GM21423 (cell line): ENCODE results near the gene LANCL2.

Source experiments
- ATAC-seq: cut with Tn5 transposase; IDR thresholded peaks from one replicate; pipeline ENCODE4 v1.9.1; 2021; ENCODE audit warnings: mild to moderate bottlenecking, moderate library complexity; ENCODE audit not compliant: unreplicated experiment

LANCL2 gene

DNA sequence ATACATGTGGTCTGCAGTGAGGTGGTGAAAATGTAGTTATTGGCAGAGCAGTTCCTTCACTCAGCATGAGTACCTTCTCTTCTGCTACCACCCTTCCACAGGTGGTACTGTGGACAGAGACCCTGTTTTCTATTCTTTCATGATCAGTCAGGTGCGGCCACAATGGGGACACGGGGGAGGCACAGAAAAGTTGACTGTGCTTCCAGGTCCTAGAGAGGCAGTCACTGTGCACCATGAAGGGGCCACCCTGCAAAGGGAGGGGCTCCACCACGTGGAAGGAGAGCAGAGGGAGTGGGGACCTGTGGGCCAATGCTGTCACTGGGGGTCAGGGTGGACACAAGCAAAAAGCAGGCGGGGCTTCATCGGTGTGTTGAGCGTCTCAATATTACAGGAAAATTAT lies 3.6 kb upstream of the LANCL2 start:
- ATAC-seq = no peak

GRCh38 chr7:55362927-55363326 lies 2.2 kb upstream of the LANCL2 start:
- no peak for ATAC-seq

- ATAC-seq = no peak
Measured at GRCh38 chr7:55363386-55364170, 1.6 kb upstream of the LANCL2 start.

DNA sequence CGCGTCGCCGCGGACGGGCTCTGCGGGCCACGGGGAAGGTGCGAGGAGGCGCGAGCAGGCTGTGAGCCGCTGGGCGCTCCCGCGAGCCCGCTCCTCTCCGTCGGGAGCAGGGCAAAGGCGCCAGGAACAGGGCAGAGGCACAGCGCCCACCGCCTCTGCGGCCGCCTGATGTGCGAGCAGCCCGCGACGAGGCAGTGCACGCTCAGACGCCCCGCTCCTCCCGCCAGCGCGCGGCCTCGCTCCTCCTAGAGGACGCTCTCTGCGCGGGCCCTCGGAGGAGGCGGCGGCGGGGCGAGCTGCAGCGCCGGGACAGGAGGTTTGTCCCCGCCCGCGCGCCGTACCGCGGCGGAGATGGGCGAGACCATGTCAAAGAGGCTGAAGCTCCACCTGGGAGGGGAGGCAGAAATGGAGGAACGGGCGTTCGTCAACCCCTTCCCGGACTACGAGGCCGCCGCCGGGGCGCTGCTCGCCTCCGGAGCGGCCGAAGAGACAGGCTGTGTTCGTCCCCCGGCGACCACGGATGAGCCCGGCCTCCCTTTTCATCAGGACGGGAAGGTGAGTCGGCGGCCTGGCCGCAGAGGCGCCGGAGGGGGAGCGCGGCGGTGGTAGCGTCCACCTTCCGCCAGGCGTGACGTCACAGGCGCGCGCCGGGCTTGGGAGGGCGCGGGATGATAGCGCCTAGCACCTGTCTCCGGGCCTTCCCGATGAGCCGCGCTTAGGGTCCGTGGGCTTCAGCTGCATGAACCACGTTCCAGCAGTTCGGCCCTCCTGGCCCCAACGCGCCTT lies 731 bp downstream of the LANCL2 start:
- peak; percentile 79 for ATAC-seq

GRCh38 chr7:55366461-55367070 lies 1.4 kb downstream of the LANCL2 start:
- peak; percentile 13 for ATAC-seq

DNA sequence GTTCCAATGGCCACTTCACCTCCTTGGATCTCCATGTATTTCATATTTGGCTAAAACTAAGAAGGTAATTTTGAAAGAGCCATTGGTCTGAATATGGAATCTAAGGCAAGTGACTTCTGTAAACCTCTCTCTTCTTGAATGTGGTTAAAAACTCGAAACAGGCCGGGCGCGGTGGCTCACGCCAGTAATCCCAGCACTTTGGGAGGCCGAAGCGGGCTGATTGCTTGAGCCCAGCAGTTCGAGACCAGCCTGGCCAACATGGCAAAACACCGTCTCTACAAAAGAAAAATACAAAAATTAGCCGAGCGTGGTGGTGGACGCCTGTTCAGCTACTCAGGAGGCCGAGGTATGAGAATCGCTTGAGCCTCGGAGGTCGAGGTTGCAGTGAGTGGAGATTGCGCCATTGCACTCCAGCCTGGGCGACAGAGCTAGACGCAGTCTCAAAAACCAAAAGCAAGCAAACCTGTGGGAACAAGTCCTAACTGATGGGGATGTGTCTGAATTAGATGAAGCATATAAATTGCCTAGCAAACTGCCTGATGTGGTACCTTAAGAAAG lies 2.2 kb downstream of the LANCL2 start:
- no peak for ATAC-seq

GRCh38 chr7:55369427-55370400 lies 4.6 kb downstream of the LANCL2 start:
- ATAC-seq = no peak

DNA sequence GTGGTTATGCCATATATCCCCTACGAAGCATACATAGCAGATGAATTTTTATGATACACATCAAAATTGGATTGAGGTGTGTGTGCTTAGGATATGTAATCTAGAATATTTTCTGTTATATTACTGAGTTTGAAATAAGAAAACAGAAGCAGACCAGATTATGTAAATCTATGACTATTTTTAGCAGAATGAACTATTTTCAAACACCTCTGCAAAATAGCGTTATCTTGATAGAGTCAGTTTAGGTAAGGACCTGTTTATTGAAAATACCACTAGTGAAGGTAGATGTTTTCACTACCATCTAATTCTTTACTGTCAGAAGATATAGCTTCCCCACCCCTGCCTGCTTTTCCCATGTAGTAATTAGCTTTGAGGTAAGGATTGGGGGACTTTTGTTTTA lies 9.1 kb downstream of the LANCL2 start:
- no peak for ATAC-seq

GRCh38 chr7:55375237-55375636 lies 10.1 kb downstream of the LANCL2 start:
- ATAC-seq = no peak

DNA sequence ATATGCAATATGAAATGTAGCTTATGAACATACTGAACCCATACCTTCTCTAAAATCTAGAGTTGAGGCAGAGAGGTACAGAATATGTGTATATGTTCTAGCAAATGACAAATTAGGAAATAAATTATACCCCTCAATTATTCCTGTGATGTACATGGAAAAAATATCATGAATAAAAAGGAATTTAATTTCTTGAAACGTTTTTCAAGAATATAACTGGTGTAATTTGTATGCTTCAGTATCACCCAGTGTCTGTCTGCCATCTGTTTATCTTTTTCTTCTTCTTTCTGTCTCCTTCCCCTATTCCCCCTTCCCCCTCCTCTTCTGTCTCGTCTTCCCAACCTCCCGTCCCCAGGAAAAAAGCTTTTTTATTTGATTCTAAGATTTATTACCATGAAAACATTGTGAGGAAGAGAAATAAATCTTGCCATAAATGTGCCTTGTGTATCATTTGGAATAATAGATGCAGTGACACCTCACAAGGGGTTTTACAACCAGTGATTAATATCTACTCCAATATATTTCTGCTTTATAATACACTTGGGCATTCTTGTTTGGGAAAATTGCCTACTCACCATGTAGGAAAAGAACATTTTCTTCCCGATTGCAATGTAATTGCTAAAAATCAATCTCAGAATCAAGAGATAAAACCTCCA lies 12.2 kb downstream of the LANCL2 start:
- no peak for ATAC-seq

- ATAC-seq = no peak
Measured at GRCh38 chr7:55379285-55379684, 14.1 kb downstream of the LANCL2 start.

- ATAC-seq = no peak
Measured at GRCh38 chr7:55381189-55381588, 16.1 kb downstream of the LANCL2 start.

- no peak for ATAC-seq
Measured at GRCh38 chr7:55381696-55382095, 16.6 kb downstream of the LANCL2 start.

DNA sequence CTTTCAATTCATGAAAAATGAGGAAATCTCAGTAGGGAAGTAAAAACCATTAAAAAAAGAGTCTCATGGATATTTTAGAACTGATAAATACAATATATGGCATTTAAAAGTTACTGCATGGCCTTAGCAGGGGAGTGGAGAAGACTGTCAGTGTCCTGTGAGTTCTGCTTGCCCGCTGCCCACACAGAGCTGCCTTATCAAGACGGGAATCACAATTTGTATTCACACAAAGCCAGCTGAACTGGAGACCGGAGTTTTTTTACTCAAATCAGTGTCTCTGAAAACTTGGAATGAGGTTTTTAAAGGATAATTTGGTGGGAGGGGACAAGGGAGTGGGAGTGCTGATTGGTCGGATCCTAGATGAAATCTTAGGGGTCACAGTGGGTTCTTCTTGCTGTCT lies 17.1 kb downstream of the LANCL2 start:
- ATAC-seq = no peak

GRCh38 chr7:55386541-55386940 lies 21.4 kb downstream of the LANCL2 start:
- no peak for ATAC-seq

GRCh38 chr7:55387062-55387965 lies 22.2 kb downstream of the LANCL2 start:
- ATAC-seq = no peak

DNA sequence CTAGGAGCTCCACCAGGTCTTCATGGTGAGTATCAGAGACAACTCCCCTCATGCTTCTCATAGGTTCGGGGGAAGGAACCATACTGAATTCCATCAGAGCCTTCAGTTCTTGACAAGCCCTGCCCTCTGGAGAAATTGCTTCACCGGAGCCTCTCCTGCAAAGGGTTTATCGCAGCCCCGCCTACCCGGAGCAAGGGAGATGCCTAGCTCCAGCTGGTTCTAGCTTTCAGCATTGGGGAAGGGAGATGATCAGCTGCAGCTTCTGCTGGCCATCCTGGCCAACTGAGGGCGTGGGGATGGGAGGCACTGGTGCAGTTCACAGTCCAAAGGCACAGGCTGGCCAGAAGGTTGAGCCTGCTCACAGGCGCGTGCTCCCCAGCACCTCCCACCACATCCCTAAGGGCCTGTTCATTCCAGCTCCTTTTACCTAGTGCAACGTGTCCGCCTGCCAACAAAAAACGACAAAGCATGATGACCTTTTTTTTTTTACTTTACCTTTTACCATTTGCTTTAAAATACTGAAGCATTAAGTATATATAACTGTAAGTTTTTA lies 31.2 kb downstream of the LANCL2 start:
- ATAC-seq = no peak

GRCh38 chr7:55397617-55398016 lies 32.5 kb downstream of the LANCL2 start:
- no peak for ATAC-seq

- ATAC-seq = no peak
Measured at GRCh38 chr7:55400191-55400590, 35.1 kb downstream of the LANCL2 start.
